Right lobe of liver (tissue), 6 donors: ENCODE data around the gene GSN. TPM values are rescaled to one million over a fixed set of nuclear protein-coding genes. Genes with fewer than 3 reads are reported as not detected.

Experiments used
- ATAC-seq, 4 donors: fragments of 200-7000 bp; cut with Tn5 transposase; one replicate each; pipeline ENCODE4 v1.9.1; 2020; ENCODE audit warnings: mild to moderate bottlenecking in 4 of 4, moderate library complexity in 4 of 4
- DNase-seq, 3 donors: peaks; one replicate each; pipeline ENCODE4 v3.0.0-alpha.2; 2020
- H3K27ac ChIP-seq, 3 donors: fragments of 200-600 bp; one replicate each; pipeline ENCODE4 v1.8.0; 2022
- H3K27me3 ChIP-seq, 2 donors: fragments of 200-600 bp; one replicate each; pipeline ENCODE4 v1.8.0; 2022
- H3K36me3 ChIP-seq, 4 donors: fragments of 200-600 bp; sonication (generic) in 1 of 4; one replicate each; pipeline versions ENCODE4 v1.5.1 to v1.8.0; 2017 to 2022; ENCODE audit warnings: control low read depth in 1 of 4
- H3K4me1 ChIP-seq, 4 donors: fragments of 200-600 bp; sonication (generic) in 1 of 4; one replicate each; pipeline versions ENCODE4 v1.5.1 to v1.8.0; 2017 to 2022; ENCODE audit warnings: control low read depth in 1 of 4
- H3K4me3 ChIP-seq, 3 donors: fragments of 200-600 bp; one replicate each; pipeline ENCODE4 v1.8.0; 2022
- H3K9me3 ChIP-seq, 4 donors: fragments of 200-600 bp; sonication (generic) in 1 of 4; one replicate each; pipeline versions ENCODE4 v1.5.1 to v1.8.0; 2017 to 2022; ENCODE audit warnings: control low read depth in 1 of 4
- POLR2A ChIP-seq: fragments of 450-650 bp; IDR thresholded peaks from one replicate; pipeline ENCODE4 v1.6.1; 2017; ENCODE audit warnings: antibody characterized with exemption, mild to moderate bottlenecking
- WGBS: methylation state at CpG from one replicate; pipeline ENCODE4 v1.1.6; 2018; ENCODE audit warnings: low coverage, low lambda C conversion rate; ENCODE audit not compliant: insufficient coverage; ENCODE audit errors: missing lambda C conversion rate; 5-methylcytosine and 5-hydroxymethylcytosine counted together
- intact Hi-C, 2 donors: fragments of 100-400 bp; cut with DNase I; formaldehyde crosslinking; loops; one replicate each; pipeline versions ENCODE4 v1.11.2 to v1.14.1; 2022
- total RNA-seq, 6 experiments: library from RNA; depleted of rRNA in 2 of 6; stranded (reverse); fragments of >200 nt in 2 of 6; fragmentation: NEBNext Ultra II Directional in 3 of 6; extraction: Animal tissue kit (Norgen Biotek cat#: 25700) in 3 of 6; gene quantifications; one replicate each; pipeline versions ENCODE4 v1.1.0 to v1.2.4, GENCODE V29; 2016 to 2023
- TF ChIP-seq, protein P1 (sequence below), 4 donors: fragments of 200-600 bp in 3 of 4; fragments of 450-650 bp in 1 of 4; IDR thresholded peaks; one replicate each; pipeline versions ENCODE4 v1.5.1 to v1.8.0; 2016 to 2022; ENCODE audit warnings: antibody characterized with exemption in 4 of 4, mild to moderate bottlenecking in 2 of 4
- donor health status: DM: no; HTN: yes; CAD: no.
- donor health status: DM: no; HTN: no; CAD: no.
- donor health status: DM: no; HTN: no; CAD: no.
- donor health status: DM: no; HTN: yes; CAD: no.
- donor health status: DM: no; HTN: yes; CAD: no.

GSN gene
- total RNA-seq, 6 experiments from 2014 or later: 23.1 to 96.9 (median 38.8) TPM

DNA sequence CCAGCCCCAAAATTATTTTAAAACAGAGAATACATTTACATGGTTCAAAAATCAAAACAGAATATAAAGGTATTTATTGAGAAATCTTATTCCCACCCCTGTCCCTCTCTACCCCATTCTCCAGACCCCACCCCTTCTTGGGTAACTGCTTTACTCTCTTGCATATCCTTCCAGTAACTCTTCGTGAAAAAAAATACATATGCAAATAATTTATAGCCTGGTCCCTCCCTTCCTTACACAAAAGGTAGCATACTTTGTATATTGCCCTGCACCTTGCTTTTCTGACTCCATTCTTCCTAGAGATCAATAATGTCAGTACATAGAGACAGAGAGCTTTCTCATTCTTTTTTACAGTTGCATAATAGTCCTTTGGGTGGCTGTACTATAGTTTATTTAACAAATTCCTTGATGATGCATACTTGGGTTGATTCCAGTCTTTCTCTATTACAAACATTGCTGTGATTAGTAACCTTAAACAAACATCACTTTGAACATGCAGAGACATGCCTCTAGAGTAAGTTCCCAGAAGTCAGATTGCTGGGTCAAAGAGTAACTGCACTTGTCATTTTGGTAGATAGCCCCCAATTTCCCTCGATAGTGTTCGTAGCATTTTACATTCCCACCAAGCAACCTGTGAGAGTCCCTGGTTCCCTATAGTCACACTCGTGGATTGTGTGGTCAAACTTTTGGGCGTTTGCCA lies 54.2 kb downstream of the GSN start:
- H3K27ac ChIP-seq: peak overlapping the region; percentile 85 to 96 (median 85)
- no peak for TF ChIP-seq POLR2A
- TF ChIP-seq, protein P1, sequence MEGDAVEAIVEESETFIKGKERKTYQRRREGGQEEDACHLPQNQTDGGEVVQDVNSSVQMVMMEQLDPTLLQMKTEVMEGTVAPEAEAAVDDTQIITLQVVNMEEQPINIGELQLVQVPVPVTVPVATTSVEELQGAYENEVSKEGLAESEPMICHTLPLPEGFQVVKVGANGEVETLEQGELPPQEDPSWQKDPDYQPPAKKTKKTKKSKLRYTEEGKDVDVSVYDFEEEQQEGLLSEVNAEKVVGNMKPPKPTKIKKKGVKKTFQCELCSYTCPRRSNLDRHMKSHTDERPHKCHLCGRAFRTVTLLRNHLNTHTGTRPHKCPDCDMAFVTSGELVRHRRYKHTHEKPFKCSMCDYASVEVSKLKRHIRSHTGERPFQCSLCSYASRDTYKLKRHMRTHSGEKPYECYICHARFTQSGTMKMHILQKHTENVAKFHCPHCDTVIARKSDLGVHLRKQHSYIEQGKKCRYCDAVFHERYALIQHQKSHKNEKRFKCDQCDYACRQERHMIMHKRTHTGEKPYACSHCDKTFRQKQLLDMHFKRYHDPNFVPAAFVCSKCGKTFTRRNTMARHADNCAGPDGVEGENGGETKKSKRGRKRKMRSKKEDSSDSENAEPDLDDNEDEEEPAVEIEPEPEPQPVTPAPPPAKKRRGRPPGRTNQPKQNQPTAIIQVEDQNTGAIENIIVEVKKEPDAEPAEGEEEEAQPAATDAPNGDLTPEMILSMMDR (IDR thresholded peaks at IDR 0.05): no peak
- WGBS: 7% methylated on average over 5 of the region's 5 CpGs
- H3K27me3 ChIP-seq: no peaks in the 10 kb centered on the region
- ATAC-seq: peak; percentile 12 to 68 (median 43)
- no peaks in the 10 kb centered on the region for H3K9me3 ChIP-seq
- H3K4me3 ChIP-seq: no peak overlapping the region
- H3K36me3 ChIP-seq: peaks cover 0 to 2% (median 0%) of the 10 kb centered on the region in 4 donors
- peaks cover 0 to 45% (median 20%) of the 10 kb centered on the region in 4 donors for H3K4me1 ChIP-seq
- peak in 1 of 3 donors; percentile 43 for DNase-seq
- intact Hi-C loops: loop anchor here (5.0 kb wide), 1 partner anchor 50 kb away; the partner anchor contains the start of gene STOM (in 2 of the 2)

DNA sequence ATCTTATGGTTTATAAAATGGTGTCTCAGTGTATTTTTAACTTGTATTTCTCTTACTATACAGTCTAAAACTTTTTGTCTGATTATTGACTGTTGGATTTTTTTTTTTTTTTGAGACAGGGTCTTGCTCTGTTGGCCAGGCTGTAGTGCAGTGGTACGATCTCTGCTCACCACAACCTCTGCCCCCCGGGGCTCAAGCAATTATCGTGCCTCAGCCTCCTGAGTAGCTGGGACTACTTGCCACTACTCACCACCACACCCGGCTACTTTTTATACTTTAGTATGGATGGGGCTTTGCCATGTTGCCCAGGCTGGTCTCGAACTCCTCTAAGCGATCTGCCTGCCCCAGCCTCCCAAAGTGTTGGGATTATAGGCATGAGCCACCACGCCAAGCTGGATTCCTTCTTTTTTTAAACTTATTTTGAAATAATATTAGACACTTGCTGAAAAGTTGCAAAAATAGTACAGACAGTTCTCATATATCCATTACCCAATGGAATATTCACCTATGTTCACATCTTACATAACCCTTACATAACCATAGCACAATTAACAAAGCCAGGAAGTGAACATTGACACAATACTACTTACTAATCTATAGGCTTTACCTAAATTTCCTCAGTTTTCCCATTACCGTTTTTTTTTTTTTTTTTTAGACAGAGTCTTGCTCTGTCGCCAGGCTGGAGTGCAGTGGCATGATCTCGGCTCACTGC lies 54.9 kb downstream of the GSN start:
- Histone ChIP-seq H3K9me3 (no peaks in the 10 kb centered on the region), H3K27ac (peak overlapping the region; percentile 85 to 96 (median 85)), H3K36me3 (peaks cover 0 to 2% (median under 1%) of the 10 kb centered on the region in 4 donors), H3K4me1 (peaks cover 0 to 38% (median 18%) of the 10 kb centered on the region in 4 donors), H3K4me3 (no peak overlapping the region), H3K27me3 (no peaks in the 10 kb centered on the region)
- peak in 1 of 3 donors; percentile 50 for DNase-seq
- 62% methylated on average over 8 of the region's 10 CpGs for WGBS
- TF ChIP-seq, protein P1 (IDR thresholded peaks at IDR 0.05): no peak
- no peak for TF ChIP-seq POLR2A
- intact Hi-C loops: loop anchor here (5.0 kb wide), 1 partner anchor 49 kb away; the partner anchor contains the start of gene STOM (in 2 of the 2)
- no peak for ATAC-seq

DNA sequence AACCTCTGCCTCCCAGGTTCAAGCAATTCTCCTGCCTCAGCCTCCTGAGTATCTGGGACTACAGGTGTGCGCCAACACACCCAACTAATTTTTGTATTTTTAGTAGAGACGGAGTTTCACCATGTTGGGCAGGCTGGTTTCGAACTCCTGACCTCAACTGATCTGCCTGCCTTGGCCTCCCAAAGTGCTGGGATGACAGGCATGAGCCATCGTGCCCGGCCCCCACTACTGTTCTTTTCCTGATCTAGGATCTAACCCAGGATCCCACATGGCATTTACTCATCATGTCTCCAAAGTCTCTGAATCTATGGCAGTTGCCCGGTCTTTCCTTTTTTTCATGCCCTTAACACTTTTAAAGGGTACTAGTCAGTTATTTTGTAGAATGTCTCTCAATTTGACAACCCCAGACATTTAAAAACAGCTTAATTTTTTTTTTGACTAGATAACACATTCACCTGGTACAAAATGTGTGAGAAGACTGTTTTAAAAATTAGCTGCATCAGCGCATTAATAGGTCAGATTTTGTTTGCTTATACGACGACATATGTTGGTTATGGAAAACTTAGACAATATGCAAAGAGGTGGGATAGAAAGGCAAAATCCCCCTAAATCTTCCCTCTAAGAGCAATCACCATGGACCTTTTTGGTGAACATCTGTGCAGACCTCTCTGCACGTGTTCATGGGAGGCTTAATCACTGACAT lies 55.6 kb downstream of the GSN start:
- TF ChIP-seq, protein P1 (IDR thresholded peaks at IDR 0.05): no peak
- TF ChIP-seq POLR2A: no peak
- peak overlapping the region; percentile 85 to 96 (median 85) for H3K27ac ChIP-seq
- peaks cover 0 to 8% (median 1%) of the 10 kb centered on the region in 4 donors for H3K36me3 ChIP-seq
- H3K27me3 ChIP-seq: no peaks in the 10 kb centered on the region
- DNase-seq (peak in 1 of 3 donors; percentile 32), ATAC-seq (no peak)
- intact Hi-C loops: loop anchor here (5.0 kb wide), 1 partner anchor 49 kb away; the partner anchor contains the start of gene STOM (in 2 of the 2)
- no peaks in the 10 kb centered on the region for H3K9me3 ChIP-seq
- 91% methylated on average over 9 of the region's 10 CpGs for WGBS
- no peak overlapping the region for H3K4me3 ChIP-seq
- peaks cover 0 to 36% (median 16%) of the 10 kb centered on the region in 4 donors for H3K4me1 ChIP-seq

DNA sequence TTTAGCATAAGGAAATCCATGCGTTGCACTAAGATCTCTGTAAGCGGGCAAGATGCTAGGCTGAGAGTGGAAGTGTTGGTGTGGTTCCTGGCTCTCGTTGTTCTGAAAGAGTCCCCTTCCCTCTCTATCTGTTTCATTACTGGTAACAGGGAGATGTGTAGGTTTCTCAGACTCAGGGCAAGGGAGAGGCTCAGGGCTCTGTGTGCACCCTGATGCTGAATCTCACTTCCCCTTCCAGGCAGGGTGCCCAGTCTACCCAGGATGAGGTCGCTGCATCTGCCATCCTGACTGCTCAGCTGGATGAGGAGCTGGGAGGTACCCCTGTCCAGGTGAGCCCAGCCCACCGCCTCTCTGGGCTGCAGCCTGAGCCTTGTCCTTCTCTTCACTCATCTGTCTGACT lies 56.4 kb downstream of the GSN start:
- Histone ChIP-seq H3K4me1 (peaks cover 0 to 36% (median 16%) of the 10 kb centered on the region in 4 donors), H3K27me3 (no peaks in the 10 kb centered on the region), H3K4me3 (no peak overlapping the region), H3K9me3 (no peaks in the 10 kb centered on the region), H3K36me3 (peaks cover 0 to 16% (median 3%) of the 10 kb centered on the region in 4 donors), H3K27ac (peak overlapping the region in 1 of 3 donors; percentile 96)
- intact Hi-C loops: loop anchor here (5.0 kb wide), 1 partner anchor 48 kb away; the partner anchor contains the start of gene STOM (in 2 of the 2)
- TF ChIP-seq, protein P1 (IDR thresholded peaks at IDR 0.05): no peak
- no peak for TF ChIP-seq POLR2A
- DNase-seq (no peak), ATAC-seq (no peak)
- 93% methylated on average over 3 of the region's 5 CpGs for WGBS
